GM19467 (cell line): ENCODE data around the gene CA10.

ENCODE experiments used
- ATAC-seq: cut with Tn5 transposase; IDR thresholded peaks from one replicate; pipeline ENCODE4 v1.9.1; 2021; ENCODE audit warnings: mild to moderate bottlenecking, moderate library complexity; ENCODE audit not compliant: unreplicated experiment

The CA10 gene

GRCh38 chr17:51778842-51779241, 379.7 kb downstream of the CA10 start:
- no peak for ATAC-seq

- no peak for ATAC-seq
Observed at GRCh38 chr17:51770027-51770759, 388.3 kb downstream of the CA10 start.

- no peak for ATAC-seq
Observed at GRCh38 chr17:51769231-51769630, 389.3 kb downstream of the CA10 start.

- no peak for ATAC-seq
Observed at GRCh38 chr17:51768706-51769105, 389.8 kb downstream of the CA10 start.

DNA sequence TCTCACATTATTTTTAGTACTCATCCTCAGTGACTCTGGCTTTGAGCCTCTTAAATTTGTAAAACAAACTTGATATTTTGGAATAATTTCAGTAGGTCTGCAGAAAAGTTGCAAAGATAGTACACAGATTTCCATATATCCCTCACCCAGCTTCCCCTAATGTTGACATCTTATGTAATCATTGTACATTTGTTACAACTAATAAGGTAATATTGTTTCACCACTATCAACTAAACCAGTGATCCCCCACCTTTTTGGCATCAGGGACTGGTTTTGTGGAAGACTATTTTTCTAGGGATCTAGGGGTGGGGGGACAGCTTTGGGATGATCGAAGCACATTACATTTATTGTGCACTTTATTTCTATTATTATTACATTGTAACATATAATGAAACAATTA, 391.2 kb downstream of the CA10 start:
- ATAC-seq = no peak

- ATAC-seq = no peak
Observed at GRCh38 chr17:51765282-51766135, 393.0 kb downstream of the CA10 start.

- peak; percentile 93 for ATAC-seq
Observed at GRCh38 chr17:51764387-51764971, 394.0 kb downstream of the CA10 start.

GRCh38 chr17:51763058-51763457, 395.5 kb downstream of the CA10 start:
- no peak for ATAC-seq

DNA sequence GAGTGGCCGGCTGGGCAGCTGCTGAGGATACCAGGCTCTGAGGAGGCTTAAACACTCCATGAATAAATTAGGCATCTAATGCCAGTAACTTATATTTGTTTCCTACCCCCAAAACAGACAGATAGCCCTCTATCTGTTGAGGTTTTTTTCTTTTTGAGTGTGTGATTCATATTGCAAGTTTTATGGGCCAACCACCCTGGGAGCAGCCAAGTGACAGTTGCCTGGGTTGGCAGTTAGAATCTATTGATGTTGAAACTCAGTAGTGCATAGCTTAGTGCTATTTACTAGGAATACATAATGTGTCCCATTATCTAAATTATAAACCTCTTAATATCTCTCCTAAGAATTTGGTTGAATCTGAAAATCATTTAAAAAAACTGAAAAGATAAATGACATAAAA, 397.4 kb downstream of the CA10 start:
- ATAC-seq = no peak

- no peak for ATAC-seq
Observed at GRCh38 chr17:51759260-51759659, 399.3 kb downstream of the CA10 start.

GRCh38 chr17:51751072-51751471, 407.4 kb downstream of the CA10 start:
- no peak for ATAC-seq

GRCh38 chr17:51748749-51749604, 409.5 kb downstream of the CA10 start:
- ATAC-seq = no peak

DNA sequence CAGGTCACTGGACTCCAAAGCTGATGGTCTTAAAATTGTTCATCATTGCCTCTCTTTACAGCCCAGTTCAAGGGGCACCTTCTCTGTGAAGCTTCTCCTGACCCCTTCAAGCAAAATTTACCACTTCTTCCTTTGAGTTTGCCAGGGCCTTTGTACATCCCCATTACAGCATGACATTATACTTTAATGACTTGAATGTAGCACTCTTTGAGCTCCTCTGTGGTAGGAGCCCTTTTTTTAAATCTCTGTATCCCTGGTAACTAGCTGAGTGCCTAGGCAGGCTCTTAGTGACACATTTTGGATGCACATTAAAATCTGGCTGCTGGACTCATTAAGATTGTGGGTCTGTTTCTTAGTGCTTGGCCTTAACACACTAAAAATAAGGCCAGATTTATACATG, 412.1 kb downstream of the CA10 start:
- no peak for ATAC-seq

- no peak for ATAC-seq
Observed at GRCh38 chr17:51745993-51746392, 412.5 kb downstream of the CA10 start.

- no peak for ATAC-seq
Observed at GRCh38 chr17:51743477-51743876, 415.0 kb downstream of the CA10 start.

DNA sequence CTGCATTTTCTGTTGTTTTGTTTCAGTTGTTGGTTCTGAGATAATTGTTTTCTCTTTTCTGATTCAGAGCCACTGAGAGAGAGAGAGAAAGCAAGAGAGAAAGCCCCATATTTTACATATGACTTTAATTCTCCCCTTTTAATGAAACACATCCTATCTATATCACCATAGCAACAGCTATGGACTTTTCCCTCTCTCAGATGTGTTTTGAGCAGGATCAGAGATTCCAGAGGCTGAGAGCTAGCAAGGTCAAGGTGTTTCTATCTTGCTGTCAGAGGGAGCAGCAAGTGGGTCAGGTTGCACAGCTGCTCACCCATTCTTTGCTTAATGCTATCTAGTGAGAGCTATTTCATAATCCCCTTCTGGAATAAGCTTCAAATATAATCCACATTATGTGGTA, 415.9 kb downstream of the CA10 start:
- no peak for ATAC-seq

GRCh38 chr17:51741458-51741857, 417.1 kb downstream of the CA10 start:
- no peak for ATAC-seq

GRCh38 chr17:51740531-51740930, 418.0 kb downstream of the CA10 start:
- no peak for ATAC-seq

- no peak for ATAC-seq
Observed at GRCh38 chr17:51739245-51739886, 419.1 kb downstream of the CA10 start.

DNA sequence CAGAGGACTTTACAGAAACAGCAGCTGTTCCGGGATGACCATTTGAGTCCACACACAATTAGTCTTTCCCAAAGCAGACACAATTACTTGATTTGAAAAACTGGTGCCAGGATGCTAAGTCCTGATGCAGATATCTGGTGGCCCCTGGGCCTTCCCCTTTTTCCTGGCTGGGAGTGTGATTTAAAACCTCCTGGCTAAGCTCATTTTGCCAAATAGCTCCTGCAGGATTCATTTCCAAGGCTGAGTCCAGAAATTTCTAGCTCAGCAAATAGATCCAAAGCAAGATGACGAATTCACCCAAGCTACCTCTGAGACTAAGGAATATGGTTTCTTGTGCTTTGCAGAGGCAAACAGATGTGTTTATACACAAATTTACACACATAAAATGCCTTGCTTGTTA, 422.2 kb downstream of the CA10 start:
- ATAC-seq = no peak
